Right lobe of liver (tissue), 6 donors: ENCODE data around the gene CCDC196. TPM values are rescaled to one million over a fixed set of nuclear protein-coding genes. Genes with fewer than 3 reads are reported as not detected.

Experiments used
- ATAC-seq, 4 donors: fragments of 200-7000 bp; cut with Tn5 transposase; one replicate each; pipeline ENCODE4 v1.9.1; 2020; ENCODE audit warnings: mild to moderate bottlenecking in 4 of 4, moderate library complexity in 4 of 4
- DNase-seq, 3 donors: peaks; one replicate each; pipeline ENCODE4 v3.0.0-alpha.2; 2020
- H3K27ac ChIP-seq, 3 donors: fragments of 200-600 bp; one replicate each; pipeline ENCODE4 v1.8.0; 2022
- H3K27me3 ChIP-seq, 2 donors: fragments of 200-600 bp; one replicate each; pipeline ENCODE4 v1.8.0; 2022
- H3K36me3 ChIP-seq, 4 donors: fragments of 200-600 bp; sonication (generic) in 1 of 4; one replicate each; pipeline versions ENCODE4 v1.5.1 to v1.8.0; 2017 to 2022; ENCODE audit warnings: control low read depth in 1 of 4
- H3K4me1 ChIP-seq, 4 donors: fragments of 200-600 bp; sonication (generic) in 1 of 4; one replicate each; pipeline versions ENCODE4 v1.5.1 to v1.8.0; 2017 to 2022; ENCODE audit warnings: control low read depth in 1 of 4
- H3K4me3 ChIP-seq, 3 donors: fragments of 200-600 bp; one replicate each; pipeline ENCODE4 v1.8.0; 2022
- H3K9me3 ChIP-seq, 4 donors: fragments of 200-600 bp; sonication (generic) in 1 of 4; one replicate each; pipeline versions ENCODE4 v1.5.1 to v1.8.0; 2017 to 2022; ENCODE audit warnings: control low read depth in 1 of 4
- CTCF ChIP-seq, 4 donors: fragments of 200-600 bp in 3 of 4; fragments of 450-650 bp in 1 of 4; IDR thresholded peaks; one replicate each; pipeline versions ENCODE4 v1.5.1 to v1.8.0; 2016 to 2022; ENCODE audit warnings: antibody characterized with exemption in 4 of 4, mild to moderate bottlenecking in 2 of 4
- POLR2A ChIP-seq: fragments of 450-650 bp; IDR thresholded peaks from one replicate; pipeline ENCODE4 v1.6.1; 2017; ENCODE audit warnings: antibody characterized with exemption, mild to moderate bottlenecking
- WGBS: methylation state at CpG from one replicate; pipeline ENCODE4 v1.1.6; 2018; ENCODE audit warnings: low coverage, low lambda C conversion rate; ENCODE audit not compliant: insufficient coverage; ENCODE audit errors: missing lambda C conversion rate; 5-methylcytosine and 5-hydroxymethylcytosine counted together
- intact Hi-C, 2 donors: fragments of 100-400 bp; cut with DNase I; formaldehyde crosslinking; loops; one replicate each; pipeline versions ENCODE4 v1.11.2 to v1.14.1; 2022
- total RNA-seq, 6 experiments: library from RNA; depleted of rRNA in 2 of 6; stranded (reverse); fragments of >200 nt in 2 of 6; fragmentation: NEBNext Ultra II Directional in 3 of 6; extraction: Animal tissue kit (Norgen Biotek cat#: 25700) in 3 of 6; gene quantifications; one replicate each; pipeline versions ENCODE4 v1.1.0 to v1.2.4, GENCODE V29; 2016 to 2023
- donor health status: DM: no; HTN: yes; CAD: no.
- donor health status: DM: no; HTN: no; CAD: no.
- donor health status: DM: no; HTN: no; CAD: no.
- donor health status: DM: no; HTN: yes; CAD: no.
- donor health status: DM: no; HTN: yes; CAD: no.

The CCDC196 gene
- total RNA-seq, 6 experiments from 2014 or later: 1.9 to 8.1 (median 5.6) TPM; not detected in 2

GRCh38 chr14:66503532-66503931, 17.4 kb downstream of the CCDC196 start:
- Histone ChIP-seq H3K36me3 (no peaks in the 10 kb centered on the region), H3K9me3 (no peaks in the 10 kb centered on the region), H3K27me3 (no peaks in the 10 kb centered on the region), H3K4me3 (no peak overlapping the region), H3K4me1 (peaks cover 0 to 31% (median 10%) of the 10 kb centered on the region in 4 donors), H3K27ac (peak overlapping the region in 1 of 3 donors; percentile 71)
- TF ChIP-seq POLR2A (no peak), CTCF (IDR thresholded peaks at IDR 0.05) (no peak)
- WGBS: 20% methylated on average over 1 of the region's 1 CpG
- ATAC-seq: no peak
- DNase-seq: no peak
- intact Hi-C loops: no loop called here

GRCh38 chr14:66507181-66507721, 21.1 kb downstream of the CCDC196 start:
- Histone ChIP-seq H3K27ac (peak overlapping the region; percentile 88 to 89 (median 89)), H3K36me3 (no peaks in the 10 kb centered on the region), H3K4me3 (peak overlapping the region; percentile 84 to 87 (median 85)), H3K4me1 (peaks cover 0 to 37% (median 2%) of the 10 kb centered on the region in 4 donors), H3K9me3 (no peaks in the 10 kb centered on the region), H3K27me3 (no peaks in the 10 kb centered on the region)
- intact Hi-C loops: no loop called here
- TF ChIP-seq POLR2A (no peak), CTCF (IDR thresholded peaks at IDR 0.05) (no peak)
- ATAC-seq (peak; percentile 34 to 48 (median 38)), DNase-seq (no peak)
- 3% methylated on average over 21 of the region's 23 CpGs for WGBS

GRCh38 chr14:66507722-66508546, 21.8 kb downstream of the CCDC196 start, which contains the start of gene GPHN:
Gene GPHN (plus strand): TSS chr14:66508147.
- Histone ChIP-seq H3K36me3 (no peaks in the 10 kb centered on the region), H3K4me3 (peak within 1 kb of the TSS; percentile 84 to 87 (median 85)), H3K27me3 (no peaks in the 10 kb centered on the region), H3K9me3 (no peaks in the 10 kb centered on the region), H3K4me1 (peaks cover 0 to 38% (median 0%) of the 10 kb centered on the region in 4 donors), H3K27ac (peak within 1 kb of the TSS; percentile 88 to 89 (median 89))
- TF ChIP-seq CTCF (IDR thresholded peaks at IDR 0.05): peak; percentile 20 to 41 (median 34)
- peak; percentile 94 for TF ChIP-seq POLR2A
- peak; percentile 97 to 99 (median 99) for DNase-seq
- intact Hi-C loops: no loop called here
- peak; percentile 92 to 98 (median 94) for ATAC-seq
- WGBS: under 1% methylated on average over 36 of the region's 91 CpGs

GRCh38 chr14:66508547-66508845, 22.3 kb downstream of the CCDC196 start:
- TF ChIP-seq CTCF (IDR thresholded peaks at IDR 0.05): no peak
- no peak for TF ChIP-seq POLR2A
- Histone ChIP-seq H3K4me3 (peak overlapping the region; percentile 84 to 87 (median 85)), H3K36me3 (no peaks in the 10 kb centered on the region), H3K9me3 (no peaks in the 10 kb centered on the region), H3K27me3 (no peaks in the 10 kb centered on the region), H3K27ac (peak overlapping the region; percentile 87 to 89 (median 88)), H3K4me1 (peaks cover 0 to 39% (median 0%) of the 10 kb centered on the region in 4 donors)
- no peak for DNase-seq
- intact Hi-C loops: no loop called here
- no peak for ATAC-seq
- WGBS: 0% methylated on average over 10 of the region's 19 CpGs
